ENCODE results near the gene TBC1D13. TPM values are rescaled to one million over a fixed set of nuclear protein-coding genes. Genes with fewer than 3 reads are reported as not detected.

TBC1D13 gene
- polyA plus RNA-seq, 1 donor from 2014 or later = 30.0 TPM

DNA sequence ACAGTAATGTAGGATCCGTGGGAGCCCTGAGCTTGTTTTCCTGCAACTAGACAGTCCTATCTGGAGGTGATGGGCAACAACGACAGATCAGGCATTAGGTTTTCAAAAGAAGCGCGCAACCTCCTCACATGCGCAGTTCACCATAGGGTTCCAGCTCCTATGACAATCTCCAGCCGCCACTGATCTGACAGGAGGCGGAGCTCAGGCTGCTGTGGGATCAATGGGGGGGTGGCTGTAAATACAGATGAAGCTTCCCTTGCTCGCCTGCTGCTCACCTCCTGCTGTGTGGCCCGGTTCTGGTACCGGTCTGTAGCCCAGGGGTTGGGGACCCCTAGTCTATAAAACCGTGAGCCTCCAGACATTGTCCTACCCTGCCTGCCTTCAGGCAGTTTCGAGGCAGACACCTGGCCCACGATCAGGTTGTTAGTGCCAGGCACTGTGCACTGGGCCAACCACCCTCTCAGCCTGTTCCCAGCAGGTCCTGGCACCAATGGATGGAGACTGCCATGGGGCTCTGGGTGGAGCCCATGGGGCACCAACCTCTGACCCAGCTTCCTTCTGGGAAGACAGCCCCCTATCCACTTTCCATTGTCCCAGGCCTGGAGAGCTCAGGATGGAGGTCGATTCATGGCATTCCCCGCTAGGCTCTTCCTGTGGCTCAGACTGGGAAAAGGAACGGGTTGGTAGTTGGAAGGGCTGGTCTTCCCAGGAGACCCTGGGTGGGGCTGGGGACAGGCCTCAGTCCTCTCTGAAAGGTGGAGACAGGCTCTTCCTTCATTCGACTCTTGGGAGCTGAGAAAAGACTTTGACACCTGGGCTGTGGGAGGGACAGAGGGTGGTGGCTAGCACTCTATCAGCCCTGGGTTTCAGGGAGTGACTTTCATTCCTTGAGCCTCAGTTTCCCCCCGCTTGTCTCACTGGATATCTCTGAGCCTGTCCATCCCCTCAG is 32.9 kb downstream of the TBC1D13 start:
- Histone ChIP-seq H3K27ac (ENCODE audit: low read length) (peak overlapping the region; percentile 24), H3K79me2 (replicated peaks; ENCODE audit: insufficient read depth, low read length) (no peaks in the 10 kb centered on the region), H2AFZ (ENCODE audit: low read depth, low read length) (no peak overlapping the region), H3K27me3 (ENCODE audit: insufficient read depth, low read depth, low read length) (no peaks in the 10 kb centered on the region), H3K4me2 (ENCODE audit: low read length) (peak overlapping the region; percentile 84), H3K4me3 (ENCODE audit: low read length) (peak overlapping the region; percentile 93), H3K9ac (ENCODE audit: low read length) (peak overlapping the region; percentile 71), H3F3A (ENCODE audit: insufficient read depth, low read length, poor library complexity, severe bottlenecking) (no peaks in the 10 kb centered on the region), H3K9me2 (ENCODE audit: insufficient read depth, low read length) (no peaks in the 10 kb centered on the region), H4K20me1 (ENCODE audit: insufficient read depth) (no peaks in the 10 kb centered on the region), H3K9me3 (ENCODE audit: low read length) (no peaks in the 10 kb centered on the region), H3K36me3 (ENCODE audit: insufficient read depth, low read length) (no peaks in the 10 kb centered on the region)
- TF ChIP-seq, protein P1, sequence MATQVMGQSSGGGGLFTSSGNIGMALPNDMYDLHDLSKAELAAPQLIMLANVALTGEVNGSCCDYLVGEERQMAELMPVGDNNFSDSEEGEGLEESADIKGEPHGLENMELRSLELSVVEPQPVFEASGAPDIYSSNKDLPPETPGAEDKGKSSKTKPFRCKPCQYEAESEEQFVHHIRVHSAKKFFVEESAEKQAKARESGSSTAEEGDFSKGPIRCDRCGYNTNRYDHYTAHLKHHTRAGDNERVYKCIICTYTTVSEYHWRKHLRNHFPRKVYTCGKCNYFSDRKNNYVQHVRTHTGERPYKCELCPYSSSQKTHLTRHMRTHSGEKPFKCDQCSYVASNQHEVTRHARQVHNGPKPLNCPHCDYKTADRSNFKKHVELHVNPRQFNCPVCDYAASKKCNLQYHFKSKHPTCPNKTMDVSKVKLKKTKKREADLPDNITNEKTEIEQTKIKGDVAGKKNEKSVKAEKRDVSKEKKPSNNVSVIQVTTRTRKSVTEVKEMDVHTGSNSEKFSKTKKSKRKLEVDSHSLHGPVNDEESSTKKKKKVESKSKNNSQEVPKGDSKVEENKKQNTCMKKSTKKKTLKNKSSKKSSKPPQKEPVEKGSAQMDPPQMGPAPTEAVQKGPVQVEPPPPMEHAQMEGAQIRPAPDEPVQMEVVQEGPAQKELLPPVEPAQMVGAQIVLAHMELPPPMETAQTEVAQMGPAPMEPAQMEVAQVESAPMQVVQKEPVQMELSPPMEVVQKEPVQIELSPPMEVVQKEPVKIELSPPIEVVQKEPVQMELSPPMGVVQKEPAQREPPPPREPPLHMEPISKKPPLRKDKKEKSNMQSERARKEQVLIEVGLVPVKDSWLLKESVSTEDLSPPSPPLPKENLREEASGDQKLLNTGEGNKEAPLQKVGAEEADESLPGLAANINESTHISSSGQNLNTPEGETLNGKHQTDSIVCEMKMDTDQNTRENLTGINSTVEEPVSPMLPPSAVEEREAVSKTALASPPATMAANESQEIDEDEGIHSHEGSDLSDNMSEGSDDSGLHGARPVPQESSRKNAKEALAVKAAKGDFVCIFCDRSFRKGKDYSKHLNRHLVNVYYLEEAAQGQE (IDR thresholded peaks at IDR 0.05; ENCODE audit: borderline replicate concordance) = no peak
- TF ChIP-seq, protein P2, sequence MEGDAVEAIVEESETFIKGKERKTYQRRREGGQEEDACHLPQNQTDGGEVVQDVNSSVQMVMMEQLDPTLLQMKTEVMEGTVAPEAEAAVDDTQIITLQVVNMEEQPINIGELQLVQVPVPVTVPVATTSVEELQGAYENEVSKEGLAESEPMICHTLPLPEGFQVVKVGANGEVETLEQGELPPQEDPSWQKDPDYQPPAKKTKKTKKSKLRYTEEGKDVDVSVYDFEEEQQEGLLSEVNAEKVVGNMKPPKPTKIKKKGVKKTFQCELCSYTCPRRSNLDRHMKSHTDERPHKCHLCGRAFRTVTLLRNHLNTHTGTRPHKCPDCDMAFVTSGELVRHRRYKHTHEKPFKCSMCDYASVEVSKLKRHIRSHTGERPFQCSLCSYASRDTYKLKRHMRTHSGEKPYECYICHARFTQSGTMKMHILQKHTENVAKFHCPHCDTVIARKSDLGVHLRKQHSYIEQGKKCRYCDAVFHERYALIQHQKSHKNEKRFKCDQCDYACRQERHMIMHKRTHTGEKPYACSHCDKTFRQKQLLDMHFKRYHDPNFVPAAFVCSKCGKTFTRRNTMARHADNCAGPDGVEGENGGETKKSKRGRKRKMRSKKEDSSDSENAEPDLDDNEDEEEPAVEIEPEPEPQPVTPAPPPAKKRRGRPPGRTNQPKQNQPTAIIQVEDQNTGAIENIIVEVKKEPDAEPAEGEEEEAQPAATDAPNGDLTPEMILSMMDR (IDR thresholded peaks at IDR 0.05; ENCODE audit: poor library complexity, severe bottlenecking) = no peak
- TF ChIP-seq POLR2AphosphoS5 (IDR thresholded peaks at IDR 0.05) = no peak
- no peak for TF ChIP-seq SMC3 (conservative IDR thresholded peaks at IDR 0.05; ENCODE audit: poor library complexity)
- TF ChIP-seq MXI1 (conservative IDR thresholded peaks at IDR 0.05; ENCODE audit: poor library complexity, severe bottlenecking) = no peak
- no peak for TF ChIP-seq TAF1 (IDR thresholded peaks at IDR 0.05; ENCODE audit: low read depth)
- no peak for TF ChIP-seq EZH2 (IDR thresholded peaks at IDR 0.05; ENCODE audit: borderline replicate concordance, insufficient read depth, low read length, poor library complexity, severe bottlenecking)
- TF ChIP-seq RAD21 (conservative IDR thresholded peaks at IDR 0.05) = no peak
- no peak for TF ChIP-seq EP300 (conservative IDR thresholded peaks at IDR 0.05; ENCODE audit: poor library complexity, severe bottlenecking)

DNA sequence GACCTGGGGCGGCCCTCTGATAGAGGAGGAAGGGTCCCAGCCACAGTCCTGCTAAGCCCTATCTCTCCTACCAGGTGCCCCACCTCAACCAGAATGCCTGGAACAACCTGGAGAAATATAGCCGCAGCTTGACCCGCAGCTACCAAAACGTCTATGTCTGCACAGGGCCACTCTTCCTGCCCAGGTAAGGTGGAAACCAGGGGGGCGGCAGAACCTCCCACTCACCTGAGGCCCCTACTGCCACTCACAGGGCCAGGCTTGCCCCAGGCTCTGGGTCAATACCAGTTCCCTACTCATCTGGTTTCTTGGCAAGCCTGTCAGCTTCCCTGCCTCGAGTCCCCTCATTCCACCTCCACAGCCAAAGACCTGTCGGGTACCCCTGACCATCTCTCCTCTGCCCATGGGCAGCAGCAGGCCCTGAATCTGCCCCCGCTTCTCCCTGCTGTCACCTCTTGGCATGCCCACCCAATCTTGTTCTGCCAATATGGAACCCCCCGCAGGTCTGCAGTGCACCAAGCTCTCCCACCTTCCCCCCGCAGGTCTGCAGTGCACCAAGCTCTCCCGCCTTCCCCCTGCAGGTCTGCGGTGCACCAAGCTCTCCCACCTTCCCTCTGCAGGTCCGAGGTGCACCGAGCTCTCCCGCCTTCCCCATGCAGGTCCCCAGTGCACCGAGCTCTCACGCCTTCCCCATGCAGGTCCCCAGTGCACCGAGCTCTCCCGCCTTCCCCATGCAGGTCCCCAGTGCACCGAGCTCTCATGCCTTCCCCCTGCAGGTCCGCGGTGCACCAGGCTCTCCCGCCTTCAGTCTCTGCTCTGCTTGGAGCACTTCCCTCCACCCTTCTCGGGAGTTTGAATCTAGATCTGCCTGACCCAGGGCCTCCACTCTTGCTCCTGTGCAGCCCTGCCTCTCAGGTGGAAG is 33.9 kb downstream of the TBC1D13 start:
- TF ChIP-seq RAD21 (conservative IDR thresholded peaks at IDR 0.05) (no peak), TAF1 (IDR thresholded peaks at IDR 0.05; ENCODE audit: low read depth) (no peak), POLR2AphosphoS5 (IDR thresholded peaks at IDR 0.05) (no peak), MXI1 (conservative IDR thresholded peaks at IDR 0.05; ENCODE audit: poor library complexity, severe bottlenecking) (no peak), SMC3 (conservative IDR thresholded peaks at IDR 0.05; ENCODE audit: poor library complexity) (no peak), EP300 (conservative IDR thresholded peaks at IDR 0.05; ENCODE audit: poor library complexity, severe bottlenecking) (no peak)
- Histone ChIP-seq H3K36me3 (ENCODE audit: insufficient read depth, low read length) (no peaks in the 10 kb centered on the region), H3K4me3 (ENCODE audit: low read length) (no peak overlapping the region), H3K27ac (ENCODE audit: low read length) (no peak overlapping the region), H2AFZ (ENCODE audit: low read depth, low read length) (no peak overlapping the region), H3K9me3 (ENCODE audit: low read length) (no peaks in the 10 kb centered on the region), H3K9me2 (ENCODE audit: insufficient read depth, low read length) (no peaks in the 10 kb centered on the region), H3K4me2 (ENCODE audit: low read length) (no peak overlapping the region), H3K79me2 (replicated peaks; ENCODE audit: insufficient read depth, low read length) (no peaks in the 10 kb centered on the region), H3K9ac (ENCODE audit: low read length) (no peak overlapping the region), H3K27me3 (ENCODE audit: insufficient read depth, low read depth, low read length) (no peaks in the 10 kb centered on the region), H4K20me1 (ENCODE audit: insufficient read depth) (no peaks in the 10 kb centered on the region), H3F3A (ENCODE audit: insufficient read depth, low read length, poor library complexity, severe bottlenecking) (no peaks in the 10 kb centered on the region)

All from neural cell (in vitro differentiated cells).